GM12865 (cell line): ENCODE data around the gene LRRC27.

Source experiments
- DNase-seq: peaks from one replicate; pipeline ENCODE4 v3.0.0; 2010; ENCODE audit warnings: low read depth
- H3K4me3 ChIP-seq: 2 replicates; pipeline ENCODE4 v1.5.1; 2011; ENCODE audit warnings: mild to moderate bottlenecking, low read depth, low read length, control low read depth
- TF ChIP-seq, protein P1 (sequence below): IDR thresholded peaks from 2 replicates; pipeline ENCODE4 v1.5.1; 2011; ENCODE audit warnings: low read length, control low read depth, low read depth, inconsistent platforms; ENCODE audit not compliant: insufficient read depth; ENCODE audit errors: missing control alignments

Gene LRRC27

DNA sequence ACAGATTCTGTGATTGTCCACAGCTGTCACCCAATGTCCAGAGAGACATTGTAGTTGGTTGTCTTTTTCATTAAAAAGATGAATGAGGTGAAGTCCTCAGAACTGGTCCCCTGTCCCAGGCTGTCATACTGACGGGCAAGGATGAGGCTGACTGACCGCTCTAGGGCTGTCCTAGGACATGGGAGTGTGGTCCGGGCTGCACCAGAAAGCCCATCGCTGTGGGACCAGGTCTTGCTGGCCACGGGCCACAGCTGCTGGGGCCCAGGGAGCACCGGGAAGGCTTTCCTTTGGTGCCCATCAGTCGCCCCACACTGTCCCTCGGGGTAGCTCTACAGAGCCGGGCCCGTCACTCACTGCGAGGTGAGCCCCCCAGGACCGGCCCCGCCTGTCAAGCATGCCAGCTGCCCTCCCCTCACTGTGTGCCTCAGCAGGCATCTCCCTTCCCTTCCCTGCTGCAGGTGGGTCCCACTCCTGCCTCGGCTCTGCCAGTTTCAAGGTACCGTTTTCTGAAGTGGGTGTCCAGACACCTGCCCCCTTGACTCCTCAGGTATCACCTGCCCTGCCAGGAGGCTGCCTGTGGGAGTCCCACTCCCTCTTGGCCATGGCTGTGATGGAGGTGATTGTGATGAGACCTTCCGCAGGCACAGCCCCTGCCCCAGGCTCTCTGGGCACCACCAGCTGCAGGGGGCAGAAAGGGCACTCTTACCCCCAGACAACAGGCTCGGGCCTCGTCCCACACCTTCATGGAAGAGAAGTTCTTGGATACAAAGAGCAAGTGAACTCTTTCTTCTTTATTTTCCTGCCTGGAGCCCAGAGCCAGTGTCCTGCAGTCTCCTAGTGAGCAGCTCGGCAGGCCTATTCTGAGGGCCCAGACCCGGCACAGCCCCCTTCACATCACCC is 21.7 kb downstream of the LRRC27 start:
- TF ChIP-seq, protein P1, sequence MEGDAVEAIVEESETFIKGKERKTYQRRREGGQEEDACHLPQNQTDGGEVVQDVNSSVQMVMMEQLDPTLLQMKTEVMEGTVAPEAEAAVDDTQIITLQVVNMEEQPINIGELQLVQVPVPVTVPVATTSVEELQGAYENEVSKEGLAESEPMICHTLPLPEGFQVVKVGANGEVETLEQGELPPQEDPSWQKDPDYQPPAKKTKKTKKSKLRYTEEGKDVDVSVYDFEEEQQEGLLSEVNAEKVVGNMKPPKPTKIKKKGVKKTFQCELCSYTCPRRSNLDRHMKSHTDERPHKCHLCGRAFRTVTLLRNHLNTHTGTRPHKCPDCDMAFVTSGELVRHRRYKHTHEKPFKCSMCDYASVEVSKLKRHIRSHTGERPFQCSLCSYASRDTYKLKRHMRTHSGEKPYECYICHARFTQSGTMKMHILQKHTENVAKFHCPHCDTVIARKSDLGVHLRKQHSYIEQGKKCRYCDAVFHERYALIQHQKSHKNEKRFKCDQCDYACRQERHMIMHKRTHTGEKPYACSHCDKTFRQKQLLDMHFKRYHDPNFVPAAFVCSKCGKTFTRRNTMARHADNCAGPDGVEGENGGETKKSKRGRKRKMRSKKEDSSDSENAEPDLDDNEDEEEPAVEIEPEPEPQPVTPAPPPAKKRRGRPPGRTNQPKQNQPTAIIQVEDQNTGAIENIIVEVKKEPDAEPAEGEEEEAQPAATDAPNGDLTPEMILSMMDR, result no peak
- no peak overlapping the region for H3K4me3 ChIP-seq
- no peak for DNase-seq

DNA sequence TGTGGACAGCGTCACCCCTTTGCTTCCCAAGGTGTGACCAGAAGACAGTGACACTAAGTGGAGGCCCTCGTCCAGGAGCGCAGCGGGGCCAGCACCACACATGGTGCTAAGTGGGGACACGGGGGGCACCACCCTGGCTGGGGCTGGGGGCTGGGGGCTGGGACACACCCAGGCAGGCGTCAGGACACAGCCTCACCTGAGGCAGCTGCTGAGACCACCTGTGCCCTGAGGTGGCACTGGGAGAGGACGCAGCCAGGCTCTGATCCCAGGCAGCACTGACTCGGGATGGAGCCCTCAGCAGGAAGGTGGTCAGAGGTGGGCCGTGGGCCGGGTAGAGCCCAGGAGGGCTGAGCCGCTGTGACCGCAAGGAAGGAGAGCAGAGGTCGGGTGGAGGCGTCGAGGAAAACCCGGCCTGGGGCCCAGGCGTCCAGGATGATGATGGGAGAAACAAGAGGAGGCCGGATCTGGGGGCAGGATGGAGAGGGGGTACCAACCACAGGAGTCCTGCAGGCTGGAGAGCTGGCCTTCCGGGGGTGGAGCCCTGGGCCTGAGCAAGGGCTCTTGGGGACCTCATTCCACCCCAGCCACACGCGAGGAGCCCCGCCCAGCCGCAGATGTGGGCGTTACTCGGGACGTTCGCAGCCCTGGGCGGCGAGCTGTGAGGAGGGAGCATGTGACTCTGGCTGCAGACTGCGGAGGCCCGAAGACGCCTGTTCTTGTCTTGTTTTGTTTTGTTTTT is 22.5 kb downstream of the LRRC27 start:
- TF ChIP-seq, protein P1, result no peak
- no peak overlapping the region for H3K4me3 ChIP-seq
- no peak for DNase-seq

DNA sequence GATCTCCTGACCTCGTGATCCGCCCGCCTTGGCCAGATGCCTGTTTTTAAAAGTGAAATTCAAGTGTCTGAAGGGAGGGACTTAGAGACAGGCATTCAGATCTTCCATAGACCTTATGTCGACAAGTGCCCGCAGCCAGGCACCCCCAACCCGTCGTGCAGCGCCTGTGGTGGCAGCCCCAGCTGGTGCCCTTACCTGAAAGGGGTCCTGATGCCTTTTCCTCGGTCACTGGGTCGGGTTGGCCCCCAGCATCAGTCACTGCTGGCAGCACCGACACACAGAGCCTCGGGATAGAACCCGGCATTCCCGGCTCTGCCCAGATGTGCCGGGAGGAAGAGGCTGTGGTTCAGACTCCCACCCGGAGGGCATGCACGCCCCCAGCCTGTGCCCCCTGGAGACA is 23.3 kb downstream of the LRRC27 start:
- DNase-seq, result no peak
- H3K4me3 ChIP-seq, result no peak overlapping the region
- TF ChIP-seq, protein P1, result no peak

DNA sequence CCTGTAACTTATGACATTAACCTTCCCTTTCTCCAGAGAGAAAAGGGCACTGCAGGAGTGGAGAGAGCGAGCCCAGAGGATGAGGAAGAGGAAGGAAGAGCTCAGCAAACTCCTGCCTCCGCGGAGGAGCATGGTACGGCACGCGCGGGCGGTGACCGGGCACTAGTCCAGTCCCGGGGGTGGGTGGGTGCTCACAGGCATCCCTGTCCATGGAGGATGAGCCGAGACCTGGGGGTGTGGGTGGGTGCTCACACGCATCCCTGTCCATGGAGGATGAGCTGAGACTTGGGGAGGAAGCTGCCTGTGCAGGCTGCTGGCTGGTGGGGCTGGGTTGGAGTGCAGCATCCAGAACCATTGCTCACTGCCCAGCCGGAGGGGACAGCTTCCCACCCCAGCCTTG is 23.8 kb downstream of the LRRC27 start:
- no peak overlapping the region for H3K4me3 ChIP-seq
- TF ChIP-seq, protein P1, result no peak
- DNase-seq, result no peak

DNA sequence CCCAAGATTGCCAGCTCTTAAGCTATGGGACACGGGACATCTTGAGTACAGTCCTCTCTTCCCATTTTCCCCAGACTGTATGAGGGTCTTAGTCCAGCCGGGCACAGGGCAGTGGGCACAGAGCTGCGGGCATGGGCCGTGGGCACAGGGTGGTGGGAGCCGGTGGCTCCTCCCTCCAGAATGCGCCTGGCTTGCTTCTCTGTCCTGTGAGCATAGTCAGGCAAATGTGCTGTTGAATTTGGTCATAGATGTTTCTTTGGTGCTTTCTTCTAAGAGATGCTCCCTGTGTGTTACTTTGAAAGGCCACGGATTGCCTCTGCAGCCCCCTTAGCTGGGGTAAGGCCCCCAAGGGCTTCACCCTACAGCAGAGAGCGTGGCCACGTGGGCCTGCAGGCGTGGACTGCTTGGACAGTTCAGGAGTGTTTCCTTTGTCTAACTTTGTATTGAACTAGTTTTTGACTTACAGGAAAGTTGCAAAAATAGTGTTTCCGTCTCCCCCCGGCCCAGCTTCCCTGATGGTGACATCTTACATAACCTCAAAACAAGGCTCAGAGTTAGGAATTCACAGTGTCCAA is 24.7 kb downstream of the LRRC27 start:
- no peak for DNase-seq

DNA sequence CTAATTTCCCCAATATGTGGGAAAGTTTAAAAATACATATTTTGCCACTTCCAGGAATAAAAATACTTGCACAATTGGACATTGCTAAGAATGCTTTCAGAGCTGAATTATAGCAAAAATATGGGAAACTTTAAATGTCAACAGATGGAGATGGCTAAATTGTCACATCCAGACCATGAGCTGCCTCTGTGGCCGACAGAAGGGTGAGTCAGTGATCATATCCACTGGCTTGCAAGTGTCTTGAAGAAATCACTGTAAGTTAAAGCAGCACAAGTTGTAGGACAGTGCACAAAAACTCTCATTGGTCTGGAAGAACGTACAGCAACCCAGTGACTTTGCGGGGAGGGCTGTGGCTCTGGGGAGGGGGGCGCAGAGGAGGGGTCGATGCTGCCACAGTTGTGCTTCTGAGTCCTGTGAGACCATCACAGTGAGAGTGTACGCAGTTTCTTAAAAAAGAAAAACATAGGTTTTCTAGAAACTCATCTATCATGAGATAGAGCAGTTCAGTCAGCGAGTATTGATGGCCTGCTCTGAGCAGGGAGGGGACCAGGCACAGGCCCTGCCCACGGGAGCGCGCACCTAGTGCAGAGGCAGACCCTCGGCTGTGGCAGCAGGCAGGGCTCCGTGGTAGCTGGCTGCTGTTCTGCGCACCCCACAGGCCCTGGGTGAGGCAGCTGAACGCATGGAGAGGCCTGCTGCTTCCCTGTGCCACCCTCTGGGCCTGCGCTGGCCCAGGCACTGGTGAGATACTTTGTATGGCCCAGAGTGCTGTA is 25.5 kb downstream of the LRRC27 start:
- H3K4me3 ChIP-seq, result no peak overlapping the region
- TF ChIP-seq, protein P1, result no peak
- DNase-seq, result no peak

More for the DNA sequence above, 24.7 kb downstream of the LRRC27 start:
- H3K4me3 ChIP-seq, result no peak overlapping the region
- TF ChIP-seq, protein P1, result no peak
